Fibroblast of villous mesenchyme (primary cell): ENCODE results near the gene TOX4. TPM values are rescaled to one million over a fixed set of nuclear protein-coding genes. Genes with fewer than 3 reads are reported as not detected.
A peak's percentile ranks its signal among the peaks of the same experiment; 100 is the strongest.

ENCODE experiments used
- DNase-seq: peaks from one replicate; pipeline ENCODE4 v3.0.0-alpha.2; 2010; ENCODE audit warnings: low read depth
- H3K4me3 ChIP-seq: 2 replicates; pipeline ENCODE4 v1.5.1; 2011; ENCODE audit warnings: low read depth, mild to moderate bottlenecking, low read length
- CTCF ChIP-seq: IDR thresholded peaks from 2 replicates; pipeline ENCODE4 v1.5.1; 2012; ENCODE audit warnings: low read depth, mild to moderate bottlenecking, low read length; ENCODE audit not compliant: insufficient read depth
- total RNA-seq: library from RNA; depleted of rRNA; stranded (reverse); fragments of >200 nt; gene quantifications from 2 replicates; pipeline ENCODE4 v1.2.3, GENCODE V29; 2012

The TOX4 gene
- total RNA-seq, 1 donor, result 39.3 TPM

- no peak for TF ChIP-seq CTCF
These were observed 27.1 kb upstream of the TOX4 start for GRCh38 chr14:21449899-21450216.

GRCh38 chr14:21454843-21455544 is 22.0 kb upstream of the TOX4 start:
- DNase-seq, result peak; percentile 17
- TF ChIP-seq CTCF, result no peak
- peak overlapping the region; percentile 96 for H3K4me3 ChIP-seq

More at GRCh38 chr14:21449899-21450216, 27.1 kb upstream of the TOX4 start:
- H3K4me3 ChIP-seq, result no peak overlapping the region
- DNase-seq, result no peak

- DNase-seq, result peak; percentile 25
- TF ChIP-seq CTCF, result no peak
- H3K4me3 ChIP-seq, result peak overlapping the region; percentile 96
These were observed 21.4 kb upstream of the TOX4 start for GRCh38 chr14:21455592-21455911.

- H3K4me3 ChIP-seq, result peak within 1 kb of the TSS; percentile 96
- peak; percentile 100 for DNase-seq
These were observed 20.9 kb upstream of the TOX4 start, which contains the start of gene CHD8 for GRCh38 chr14:21455912-21456667. Gene CHD8, minus strand, starts transcription at chr14:21456123. Its CDS starts 24,480 bp downstream, at chr14:21431643.

GRCh38 chr14:21467616-21468015 is 9.4 kb upstream of the TOX4 start:
- DNase-seq, result peak; percentile 61
- no peak for TF ChIP-seq CTCF

More at GRCh38 chr14:21455912-21456667, 20.9 kb upstream of the TOX4 start, which contains the start of gene CHD8:
- TF ChIP-seq CTCF, result peak; percentile 49

GRCh38 chr14:21475767-21476522 is 1.1 kb upstream of the TOX4 start:
- TF ChIP-seq CTCF, result no peak
- H3K4me3 ChIP-seq, result peak overlapping the region; percentile 98
- no peak for DNase-seq

More at GRCh38 chr14:21467616-21468015, 9.4 kb upstream of the TOX4 start:
- no peak overlapping the region for H3K4me3 ChIP-seq
